Smooth muscle cell (in vitro differentiated cells): ENCODE data around the gene PDRG1. TPM values are rescaled to one million over a fixed set of nuclear protein-coding genes. Genes with fewer than 3 reads are reported as not detected.

Experiments used
- DNase-seq: peaks from one replicate; lab custom pipeline; 2025; ENCODE audit not compliant: unreplicated experiment; lab: John Stamatoyannopoulos, UW
- H2AFZ ChIP-seq: fragments of 200-600 bp; sonication (generic); 2 replicates; pipeline ENCODE4 v1.6.0; 2016; ENCODE audit warnings: antibody characterized with exemption, low read depth, mild to moderate bottlenecking
- H3F3A ChIP-seq: fragments of 200-600 bp; sonication (generic); 2 replicates; pipeline ENCODE4 v1.6.0; 2017; ENCODE audit warnings: antibody characterized with exemption, low read depth
- H3K27ac ChIP-seq: fragments of 200-600 bp; sonication (generic); 2 replicates; pipeline ENCODE4 v1.5.1; 2016; ENCODE audit warnings: low read depth, mild to moderate bottlenecking
- H3K27me3 ChIP-seq: fragments of 200-600 bp; sonication (generic); 2 replicates; pipeline ENCODE4 v1.6.1; 2016; ENCODE audit warnings: low read depth, mild to moderate bottlenecking
- H3K36me3 ChIP-seq: fragments of 200-600 bp; sonication (generic); 2 replicates; pipeline ENCODE4 v1.5.1; 2016; ENCODE audit warnings: low read depth
- H3K4me1 ChIP-seq: fragments of 200-600 bp; sonication (generic); 2 replicates; pipeline ENCODE4 v1.5.1; 2016; ENCODE audit warnings: low read depth
- H3K4me2 ChIP-seq: fragments of 200-600 bp; sonication (generic); 2 replicates; pipeline ENCODE4 v1.6.0; 2016; ENCODE audit warnings: mild to moderate bottlenecking
- H3K4me3 ChIP-seq: fragments of 200-600 bp; sonication (generic); 2 replicates; pipeline ENCODE4 v1.5.1; 2016; ENCODE audit warnings: mild to moderate bottlenecking
- H3K79me2 ChIP-seq: fragments of 200-600 bp; sonication (generic); 2 replicates; pipeline ENCODE4 v1.6.0; 2016; ENCODE audit warnings: low read depth, mild to moderate bottlenecking
- H3K9ac ChIP-seq: fragments of 200-600 bp; sonication (generic); 2 replicates; pipeline ENCODE4 v1.6.0; 2016; ENCODE audit warnings: low read depth
- H3K9me3 ChIP-seq: fragments of 200-600 bp; sonication (generic); replicated peaks from 2 replicates; pipeline ENCODE4 v1.5.1; 2016; ENCODE audit warnings: low read depth
- H4K20me1 ChIP-seq: fragments of 200-600 bp; sonication (generic); 2 replicates; pipeline ENCODE4 v1.6.0; 2016; ENCODE audit warnings: low read depth
- CTCF ChIP-seq: fragments of 200-600 bp; sonication (generic); IDR thresholded peaks from 2 replicates; pipeline ENCODE4 v1.5.1; 2017; ENCODE audit warnings: borderline replicate concordance, mild to moderate bottlenecking, antibody characterized with exemption; ENCODE audit not compliant: insufficient read depth, poor library complexity, severe bottlenecking
- WGBS: methylation state at CpG from one replicate; pipeline ENCODE4 v1.1.7; 2016; ENCODE audit warnings: low lambda C conversion rate; 5-methylcytosine and 5-hydroxymethylcytosine counted together
- polyA plus RNA-seq: library from polyadenylated mRNA; unstranded; fragments of >200 nt; fragmentation: Nextera tagmentation; extraction: Ambion mirVana; gene quantifications from 2 replicates; pipeline ENCODE4 v1.2.1, GENCODE V29; 2016
- total RNA-seq: library from RNA; depleted of rRNA; stranded (reverse); fragments of >200 nt; gene quantifications from 2 replicates; pipeline ENCODE4 v1.2.3, GENCODE V29; 2014

PDRG1 gene
- total and polyA plus RNA-seq, 2 experiments from 2014 or later = 8.1 to 30.3 TPM

GRCh38 chr20:31992086-31992485 lies 40.2 kb upstream of the PDRG1 start:
- Histone ChIP-seq H3K4me1 (no peaks in the 10 kb centered on the region), H3F3A (no peaks in the 10 kb centered on the region), H4K20me1 (no peaks in the 10 kb centered on the region), H3K4me3 (no peak overlapping the region), H3K27ac (no peak overlapping the region), H3K9ac (no peak overlapping the region), H3K36me3 (no peaks in the 10 kb centered on the region), H3K4me2 (no peak overlapping the region), H2AFZ (no peak overlapping the region), H3K9me3 (no peaks in the 10 kb centered on the region), H3K27me3 (peaks cover 53% of the 10 kb centered on the region), H3K79me2 (no peaks in the 10 kb centered on the region)
- WGBS = 87% methylated on average over 2 of the region's 2 CpGs
- DNase-seq = no peak
- TF ChIP-seq CTCF = no peak

- H3K36me3 ChIP-seq = no peaks in the 10 kb centered on the region
- no peak overlapping the region for H3K9ac ChIP-seq
- 94% methylated on average over 1 of the region's 1 CpG for WGBS
- H3K4me3 ChIP-seq = no peak overlapping the region
- no peak overlapping the region for H3K4me2 ChIP-seq
- H3K27ac ChIP-seq = no peak overlapping the region
- no peak overlapping the region for H2AFZ ChIP-seq
- no peaks in the 10 kb centered on the region for H3K4me1 ChIP-seq
- no peak for DNase-seq
- H3K9me3 ChIP-seq = no peaks in the 10 kb centered on the region
- no peaks in the 10 kb centered on the region for H4K20me1 ChIP-seq
- H3F3A ChIP-seq = no peaks in the 10 kb centered on the region
- no peaks in the 10 kb centered on the region for H3K79me2 ChIP-seq
- no peak for TF ChIP-seq CTCF
- peaks cover 47% of the 10 kb centered on the region for H3K27me3 ChIP-seq
These were observed 39.5 kb upstream of the PDRG1 start for GRCh38 chr20:31991339-31991705.

GRCh38 chr20:31990641-31991338 lies 38.9 kb upstream of the PDRG1 start:
- H3K9ac ChIP-seq = no peak overlapping the region
- H3K27me3 ChIP-seq = peaks cover 42% of the 10 kb centered on the region
- H3K36me3 ChIP-seq = no peaks in the 10 kb centered on the region
- H4K20me1 ChIP-seq = no peaks in the 10 kb centered on the region
- no peak overlapping the region for H3K27ac ChIP-seq
- no peaks in the 10 kb centered on the region for H3K4me1 ChIP-seq
- H3K4me3 ChIP-seq = no peak overlapping the region
- no peaks in the 10 kb centered on the region for H3F3A ChIP-seq
- H3K79me2 ChIP-seq = no peaks in the 10 kb centered on the region
- TF ChIP-seq CTCF = no peak
- no peak overlapping the region for H2AFZ ChIP-seq
- WGBS = 87% methylated on average over 6 of the region's 6 CpGs
- H3K4me2 ChIP-seq = no peak overlapping the region
- no peaks in the 10 kb centered on the region for H3K9me3 ChIP-seq
- no peak for DNase-seq

- Histone ChIP-seq H3K9me3 (no peaks in the 10 kb centered on the region), H3F3A (no peaks in the 10 kb centered on the region), H4K20me1 (no peaks in the 10 kb centered on the region), H3K9ac (no peak overlapping the region), H3K4me1 (no peaks in the 10 kb centered on the region), H3K79me2 (no peaks in the 10 kb centered on the region), H3K36me3 (no peaks in the 10 kb centered on the region), H3K27me3 (peaks cover 25% of the 10 kb centered on the region), H3K4me2 (no peak overlapping the region), H3K4me3 (no peak overlapping the region), H3K27ac (no peak overlapping the region), H2AFZ (no peak overlapping the region)
- WGBS = 88% methylated on average over 8 of the region's 8 CpGs
- no peak for DNase-seq
- TF ChIP-seq CTCF = no peak
These were observed 37.3 kb upstream of the PDRG1 start for GRCh38 chr20:31989030-31989645.
